HG02943 (cell line): ENCODE data around the gene GIT1.

Experiments
- ATAC-seq: cut with Tn5 transposase; IDR thresholded peaks from one replicate; pipeline ENCODE4 v1.9.1; 2021; ENCODE audit warnings: mild to moderate bottlenecking, low read depth, moderate library complexity; ENCODE audit not compliant: unreplicated experiment

Gene GIT1

GRCh38 chr17:29533976-29534375, 55.5 kb downstream of the GIT1 start:
- ATAC-seq: no peak

GRCh38 chr17:29526322-29526721, 63.1 kb downstream of the GIT1 start:
- no peak for ATAC-seq

- ATAC-seq: no peak
These were observed 64.8 kb downstream of the GIT1 start for GRCh38 chr17:29524692-29525091.
